Measurements from ENCODE around the gene NXPH3. TPM values are rescaled to one million over a fixed set of nuclear protein-coding genes. Genes with fewer than 3 reads are reported as not detected.
A peak's percentile ranks its signal among the peaks of the same experiment; 100 is the strongest.

Gene NXPH3
- total and polyA plus RNA-seq, 8 donors, result 1.0 to 2.7 (median 1.2) TPM

GRCh38 chr17:49597928-49598655, 22.4 kb downstream of the NXPH3 start:
- Histone ChIP-seq H3K4me3 (no peak overlapping the region), H3K27ac (peak overlapping the region in 1 of 2 donors; percentile 53), H3K36me3 (peaks cover 3 to 80% of the 10 kb centered on the region in 2 donors), H3K4me1 (peaks cover 0 to 19% of the 10 kb centered on the region in 2 donors), H3K9me3 (no peaks in the 10 kb centered on the region), H3K27me3 (no peaks in the 10 kb centered on the region)
- no peak for ATAC-seq
- DNase-seq, result no peak
- no peak for TF ChIP-seq CTCF (IDR thresholded peaks at IDR 0.05)
- intact Hi-C loops (cut with DNase I), result no loop called here

GRCh38 chr17:49598918-49599317, 23.2 kb downstream of the NXPH3 start:
- DNase-seq, result no peak
- H3K27me3 ChIP-seq, result no peaks in the 10 kb centered on the region
- ATAC-seq, result no peak
- no peaks in the 10 kb centered on the region for H3K9me3 ChIP-seq
- H3K4me3 ChIP-seq, result no peak overlapping the region
- intact Hi-C loops (cut with DNase I), result no loop called here
- peak overlapping the region in 1 of 2 donors; percentile 53 for H3K27ac ChIP-seq
- H3K4me1 ChIP-seq, result peaks cover 0 to 19% of the 10 kb centered on the region in 2 donors
- H3K36me3 ChIP-seq, result peaks cover 3 to 85% of the 10 kb centered on the region in 2 donors
- TF ChIP-seq CTCF (IDR thresholded peaks at IDR 0.05), result no peak

- no peak for ATAC-seq
- Histone ChIP-seq H3K4me1 (peaks cover 0 to 22% of the 10 kb centered on the region in 2 donors), H3K27ac (no peak overlapping the region), H3K9me3 (no peaks in the 10 kb centered on the region), H3K27me3 (no peaks in the 10 kb centered on the region), H3K36me3 (peaks cover 3 to 93% of the 10 kb centered on the region in 2 donors), H3K4me3 (no peak overlapping the region)
- DNase-seq, result no peak
- TF ChIP-seq CTCF (IDR thresholded peaks at IDR 0.05), result no peak
- intact Hi-C loops (cut with DNase I), result no loop called here
Observed at GRCh38 chr17:49600949-49601348, 25.3 kb downstream of the NXPH3 start.

- DNase-seq (no peak), ATAC-seq (no peak)
- Histone ChIP-seq H3K27me3 (no peaks in the 10 kb centered on the region), H3K9me3 (no peaks in the 10 kb centered on the region), H3K27ac (no peak overlapping the region), H3K4me1 (peaks cover 0 to 16% of the 10 kb centered on the region in 2 donors), H3K4me3 (no peak overlapping the region), H3K36me3 (peaks cover 3 to 95% of the 10 kb centered on the region in 2 donors)
- TF ChIP-seq CTCF (IDR thresholded peaks at IDR 0.05), result no peak
- intact Hi-C loops (cut with DNase I), result no loop called here
Observed at GRCh38 chr17:49602783-49603182, 27.1 kb downstream of the NXPH3 start.

GRCh38 chr17:49603238-49603637, 27.6 kb downstream of the NXPH3 start:
- Histone ChIP-seq H3K27ac (peak overlapping the region in 1 of 2 donors; percentile 21), H3K36me3 (peaks cover 3 to 95% of the 10 kb centered on the region in 2 donors)

More at GRCh38 chr17:49603238-49603637, 27.6 kb downstream of the NXPH3 start:
- Histone ChIP-seq H3K27me3 (no peaks in the 10 kb centered on the region), H3K4me3 (no peak overlapping the region), H3K9me3 (no peaks in the 10 kb centered on the region), H3K4me1 (peaks cover 0 to 11% of the 10 kb centered on the region in 2 donors)
- no peak for TF ChIP-seq CTCF (IDR thresholded peaks at IDR 0.05)
- peak; percentile 36 for ATAC-seq
- intact Hi-C loops (cut with DNase I), result no loop called here
- no peak for DNase-seq
